IMR-90 (cell line): ENCODE data around the gene CNPY3.

Experiments used
- CTCF ChIP-seq: conservative IDR thresholded peaks from 2 replicates; pipeline ENCODE4 v1.5.1; 2012; ENCODE audit warnings: mild to moderate bottlenecking, low read depth, low read length, improper control_type of control experiment
- ELK1 ChIP-seq: fragments of 150-350 bp; IDR thresholded peaks from 2 replicates; pipeline ENCODE4 v1.6.1; 2016; ENCODE audit warnings: low read depth, mild to moderate bottlenecking, low read length, moderate library complexity, borderline replicate concordance
- FOS ChIP-seq: fragments of 150-350 bp; IDR thresholded peaks from 2 replicates; pipeline ENCODE4 v1.6.1; 2016; ENCODE audit warnings: low read depth, low read length
- MAFK ChIP-seq: IDR thresholded peaks from 2 replicates; pipeline ENCODE4 v1.6.1; 2012; ENCODE audit warnings: low read depth, low read length, improper control_type of control experiment
- POLR2A ChIP-seq: IDR thresholded peaks from 2 replicates; pipeline ENCODE4 v1.6.1; 2012; ENCODE audit warnings: mild to moderate bottlenecking, low read depth, low read length
- RAD21 ChIP-seq: IDR thresholded peaks from 2 replicates; pipeline ENCODE4 v1.6.1; 2012; ENCODE audit warnings: low read length, improper control_type of control experiment
- RCOR1 ChIP-seq: IDR thresholded peaks from 2 replicates; pipeline ENCODE4 v1.6.1; 2012; ENCODE audit warnings: mild to moderate bottlenecking, low read length, improper control_type of control experiment; ENCODE audit not compliant: insufficient replicate concordance
- SMC3 ChIP-seq: fragments of 150-350 bp; IDR thresholded peaks from 2 replicates; pipeline ENCODE4 v1.6.1; 2016; ENCODE audit warnings: low read depth, mild to moderate bottlenecking, antibody characterized with exemption, low read length, moderate library complexity

GRCh38 chr6:42890311-42891198, 38.7 kb upstream of the CNPY3 start:
- TF ChIP-seq CTCF (no peak), RCOR1 (peak; percentile 44), POLR2A (peak; percentile 91), FOS (no peak), ELK1 (no peak), RAD21 (no peak), SMC3 (no peak), MAFK (no peak)
